Activated naive CD4-positive, alpha-beta T cell treated with anti-CD3 and anti-CD28 coated beads, Interleukin-2, amount 50 U/mL, for 72 hours (primary cell): ENCODE measurements around the gene TBC1D1. TPM values are rescaled to one million over a fixed set of nuclear protein-coding genes. Genes with fewer than 3 reads are reported as not detected.

ENCODE experiments used
- ATAC-seq, 2 donors: fragments of 150-1000 bp; cut with Tn5 transposase; 2 replicates each; pipeline ENCODE4 v1.10.0; 2021; ENCODE audit warnings: mild to moderate bottlenecking in 2 of 2, moderate library complexity in 2 of 2
- DNase-seq, 2 donors: peaks; one replicate each; pipeline ENCODE4 v3.0.0; 2021 to 2022; ENCODE audit warnings: low spot score in 2 of 2
- H3K27ac Mint-ChIP-seq, 2 donors: one replicate each; pipeline ENCODE4 v1.8.0; 2022; ENCODE audit warnings: mild to moderate bottlenecking in 2 of 2, mixed read lengths in 2 of 2
- H3K36me3 Mint-ChIP-seq, 2 donors: one replicate each; pipeline ENCODE4 v1.8.0; 2022; ENCODE audit warnings: mixed read lengths in 2 of 2
- H3K9me3 Mint-ChIP-seq, 2 donors: one replicate each; pipeline ENCODE4 v1.8.0; 2022; ENCODE audit warnings: mixed read lengths in 2 of 2
- total RNA-seq, 2 donors: library from RNA; stranded (reverse); gene quantifications; one replicate each; pipeline ENCODE4 v1.2.3, GENCODE V29; 2022

Gene TBC1D1
- total RNA-seq, 2 donors from 2014 or later, result 47.1 to 68.6 TPM

GRCh38 chr4:38182334-38182998, 291.6 kb downstream of the TBC1D1 start:
- Mint-ChIP-seq H3K27ac (no peak overlapping the region), H3K9me3 (no peaks in the 10 kb centered on the region), H3K36me3 (no peaks in the 10 kb centered on the region)
- ATAC-seq, result no peak
- DNase-seq, result no peak

- Mint-ChIP-seq H3K36me3 (no peaks in the 10 kb centered on the region), H3K27ac (no peak overlapping the region), H3K9me3 (no peaks in the 10 kb centered on the region)
- no peak for ATAC-seq
- no peak for DNase-seq
Observed at GRCh38 chr4:38184404-38184803, 293.5 kb downstream of the TBC1D1 start.

- no peak overlapping the region for H3K27ac Mint-ChIP-seq
- H3K36me3 Mint-ChIP-seq, result no peaks in the 10 kb centered on the region
- ATAC-seq (no peak), DNase-seq (no peak)
- H3K9me3 Mint-ChIP-seq, result no peaks in the 10 kb centered on the region
Observed at GRCh38 chr4:38185406-38186144, 294.7 kb downstream of the TBC1D1 start.

GRCh38 chr4:38188136-38188535, 297.3 kb downstream of the TBC1D1 start:
- H3K9me3 Mint-ChIP-seq, result no peaks in the 10 kb centered on the region

GRCh38 chr4:38188631-38189101, 297.8 kb downstream of the TBC1D1 start:
- DNase-seq (no peak), ATAC-seq (no peak)
- Mint-ChIP-seq H3K9me3 (no peaks in the 10 kb centered on the region), H3K27ac (no peak overlapping the region), H3K36me3 (no peaks in the 10 kb centered on the region)

More at GRCh38 chr4:38188136-38188535, 297.3 kb downstream of the TBC1D1 start:
- no peak for DNase-seq
- no peak for ATAC-seq
- no peak overlapping the region for H3K27ac Mint-ChIP-seq
- H3K36me3 Mint-ChIP-seq, result no peaks in the 10 kb centered on the region

Other genes starting within 250 kb of the TBC1D1 start
- gene RELL1, start 204.7 kb upstream of the TBC1D1 start, total RNA-seq, result 10 to 100 TPM; 15.1 to 15.2 TPM
- gene PGM2, start 64.4 kb upstream of the TBC1D1 start, total RNA-seq, result 10 to 100 TPM; 64.3 to 69.6 TPM
- under 1 TPM; 0.59 to 0.78 TPM for gene PTTG2, start 69.3 kb downstream of the TBC1D1 start, total RNA-seq